MM.1S (cell line): Measurements from ENCODE around the gene ACAA2.

Experiments
- CTCF ChIP-seq: fragments of 300-600 bp; sonication (generic); IDR thresholded peaks from 2 replicates; pipeline ENCODE4 v1.5.1; 2016; ENCODE audit warnings: antibody characterized with exemption, low read length, mixed read lengths
- EZH2 ChIP-seq: fragments of 300-600 bp; sonication (generic); optimal IDR thresholded peaks from 2 replicates; pipeline ENCODE3; 2017; ENCODE audit warnings: low read depth, mild to moderate bottlenecking, antibody characterized with exemption, low read length, mixed read lengths

GRCh38 chr18:49733896-49734585 lies 79.3 kb downstream of the ACAA2 start:
- no peak for TF ChIP-seq CTCF
- TF ChIP-seq EZH2: no peak
